NCI-H2107 treated with DMSO at 0.1 percent for 48 hours (cell line): Measurements from ENCODE around the gene ECEL1.
"Not testable (repeated sequence)": the region's sequence is repeated elsewhere in the genome, so short reads cannot be mapped to it uniquely, and the experiment has no call there.

Experiments
- DNase-seq: peaks from one replicate; lab custom pipeline; 2025; ENCODE audit not compliant: unreplicated experiment; lab: John Stamatoyannopoulos, UW

Gene ECEL1

GRCh38 chr2:232464544-232464885, 23.1 kb downstream of the ECEL1 start:
- DNase-seq = no peak

DNA sequence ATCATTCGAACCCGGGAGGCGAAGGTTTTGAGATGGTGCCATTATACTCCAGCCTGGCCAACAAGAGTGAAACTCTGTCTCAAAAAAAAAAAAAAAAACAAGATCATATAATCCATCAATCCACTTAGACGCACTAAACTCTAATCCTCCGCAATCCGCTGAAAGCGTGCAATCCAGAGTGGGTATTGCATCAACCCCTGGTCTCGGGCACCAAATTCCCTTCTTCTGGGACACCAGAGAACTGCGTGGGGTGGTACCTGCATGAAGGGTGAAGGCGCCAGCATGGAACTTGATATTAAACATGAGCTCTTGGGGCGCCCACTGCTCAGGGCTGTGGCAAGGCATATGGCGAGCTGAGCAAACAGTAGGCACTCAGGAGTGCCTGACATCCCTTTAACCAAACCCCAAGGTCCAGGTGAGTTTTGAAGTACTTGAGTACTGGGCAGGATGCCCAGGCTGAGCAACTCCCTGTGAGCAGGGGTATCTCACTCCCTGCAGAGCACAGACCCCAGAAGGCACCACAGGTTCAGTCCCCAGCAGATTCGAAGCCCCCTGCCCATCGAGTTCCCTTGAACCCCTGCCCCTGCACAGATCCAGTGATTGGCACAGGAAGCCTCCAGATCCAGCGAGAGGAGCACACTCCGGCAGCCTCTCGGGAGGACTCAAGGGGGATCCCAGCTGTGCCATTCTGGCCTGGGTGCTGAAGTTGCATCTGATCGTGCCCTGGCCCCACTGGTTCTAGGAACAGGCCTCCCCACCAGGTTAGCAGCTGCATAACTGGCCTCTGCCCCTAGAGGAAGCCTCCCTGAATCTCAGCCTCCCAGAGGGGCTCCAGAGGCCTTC, 23.7 kb downstream of the ECEL1 start:
- DNase-seq = no peak

DNA sequence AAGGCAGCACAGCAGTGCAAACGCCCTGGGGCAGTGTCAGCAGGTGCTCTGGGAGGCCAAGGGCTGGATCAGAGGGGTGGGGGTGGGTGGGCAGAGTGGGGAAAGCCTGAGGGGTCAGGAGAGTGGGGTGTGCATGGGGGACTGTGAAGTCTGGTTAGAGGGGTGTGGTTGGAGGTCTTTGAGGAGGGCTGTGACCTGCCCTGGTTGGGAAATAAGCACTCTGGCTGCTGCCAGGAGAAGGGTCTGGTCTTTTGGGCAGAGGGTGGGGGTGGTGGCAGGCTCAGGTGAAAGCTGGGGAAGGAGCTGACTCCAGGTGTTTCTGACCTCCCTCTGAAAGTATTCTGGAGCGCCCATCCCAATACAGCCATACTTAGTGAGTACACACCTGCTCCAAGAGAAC, 27.5 kb downstream of the ECEL1 start:
- no peak for DNase-seq

DNA sequence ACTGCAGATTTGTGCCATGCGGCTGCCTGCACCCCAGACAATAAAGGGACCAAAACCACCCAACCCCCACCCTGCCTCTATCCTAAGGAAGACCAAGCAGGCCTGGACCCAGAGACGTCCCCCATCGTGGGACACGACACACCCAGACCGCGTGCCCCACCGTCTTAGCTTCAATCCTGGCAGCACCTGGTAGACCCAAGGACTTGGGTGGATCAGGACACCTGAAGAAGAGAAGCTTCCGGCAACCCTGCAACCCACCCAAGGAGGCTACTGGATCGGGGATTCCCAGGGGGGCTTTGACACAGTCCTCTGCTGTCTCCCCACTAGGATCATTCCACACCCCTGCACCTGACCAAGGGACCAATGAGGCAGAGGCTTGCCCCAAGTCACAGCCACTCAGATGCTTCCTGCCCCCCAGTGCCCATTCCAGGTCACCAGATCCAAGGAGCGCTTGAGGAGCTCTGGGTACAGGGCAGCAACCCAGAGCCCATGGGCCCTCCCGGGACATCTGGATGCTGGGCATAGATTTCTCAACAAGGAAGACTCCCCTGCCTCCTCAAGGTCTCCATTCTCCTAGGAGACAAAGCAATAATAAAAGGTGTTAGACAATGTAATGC, 28.1 kb downstream of the ECEL1 start:
- DNase-seq = no peak

DNA sequence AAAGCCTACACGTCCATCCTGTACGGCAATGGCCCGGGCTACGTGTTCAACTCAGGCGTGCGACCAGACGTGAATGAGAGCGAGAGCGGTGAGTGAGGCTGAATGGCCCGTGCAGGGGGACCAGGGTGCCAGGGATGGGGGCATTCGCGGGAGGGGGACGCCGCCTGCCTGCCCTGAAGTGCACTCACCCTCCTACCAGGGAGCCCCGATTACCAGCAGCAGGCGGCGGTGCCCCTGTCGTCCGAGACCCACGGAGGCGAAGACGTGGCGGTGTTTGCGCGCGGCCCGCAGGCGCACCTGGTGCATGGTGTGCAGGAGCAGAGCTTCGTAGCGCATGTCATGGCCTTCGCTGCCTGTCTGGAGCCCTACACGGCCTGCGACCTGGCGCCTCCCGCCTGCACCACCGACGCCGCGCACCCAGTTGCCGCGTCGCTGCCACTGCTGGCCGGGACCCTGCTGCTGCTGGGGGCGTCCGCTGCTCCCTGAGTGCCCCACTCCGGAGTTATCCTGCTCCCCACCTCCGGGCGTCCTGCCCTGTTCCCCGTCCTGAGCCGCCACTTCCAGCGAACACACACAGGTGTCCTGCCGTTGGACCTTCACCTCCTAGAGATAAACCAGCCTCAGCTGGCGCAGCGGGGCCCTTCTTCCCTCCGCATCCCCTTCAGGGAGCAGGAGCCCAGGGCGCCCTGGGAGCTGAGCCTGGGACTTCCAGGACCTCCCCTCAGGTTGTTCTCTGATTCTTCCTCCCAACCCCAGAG, 28.8 kb downstream of the ECEL1 start:
- DNase-seq = no peak

- DNase-seq = no peak
These were observed 29.5 kb downstream of the ECEL1 start for GRCh38 chr2:232458051-232458660.

DNA sequence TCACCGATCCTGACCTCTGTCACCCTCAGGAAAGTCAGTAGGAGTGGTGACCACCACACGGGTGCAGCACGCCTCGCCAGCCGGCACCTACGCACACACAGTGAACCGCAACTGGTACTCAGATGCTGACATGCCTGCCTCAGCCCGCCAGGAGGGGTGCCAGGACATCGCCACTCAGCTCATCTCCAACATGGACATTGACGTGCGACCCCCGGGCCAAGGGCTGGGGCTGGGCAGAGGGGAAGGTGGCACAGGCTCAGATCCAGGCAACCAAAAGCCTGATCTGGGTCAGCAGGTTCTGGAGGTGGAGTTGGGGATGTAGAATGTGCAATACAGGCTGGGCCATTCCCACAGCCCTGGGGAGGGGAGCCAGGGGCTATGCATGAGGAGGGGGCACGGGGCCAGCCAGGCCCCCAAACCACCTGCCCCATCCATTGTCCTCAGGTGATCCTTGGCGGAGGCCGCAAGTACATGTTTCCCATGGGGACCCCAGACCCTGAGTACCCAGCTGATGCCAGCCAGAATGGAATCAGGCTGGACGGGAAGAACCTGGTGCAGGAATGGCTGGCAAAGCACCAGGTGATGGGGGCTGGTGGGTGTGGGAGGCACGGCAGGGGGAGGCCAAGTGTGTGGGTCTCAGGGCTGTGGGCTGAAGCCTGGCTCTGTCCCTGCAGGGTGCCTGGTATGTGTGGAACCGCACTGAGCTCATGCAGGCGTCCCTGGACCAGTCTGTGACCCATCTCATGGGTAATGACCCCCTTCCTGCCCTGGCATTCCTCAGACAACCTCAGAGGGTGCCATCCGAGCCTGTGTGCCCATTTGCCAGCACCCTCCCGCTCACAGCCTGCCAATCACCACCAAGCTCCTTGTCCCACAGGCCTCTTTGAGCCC, 30.3 kb downstream of the ECEL1 start:
- no peak for DNase-seq

- DNase-seq = no peak
These were observed 31.1 kb downstream of the ECEL1 start for GRCh38 chr2:232456296-232457120.

- no peak for DNase-seq
These were observed 32.0 kb downstream of the ECEL1 start, which contains the start of gene ALPI for GRCh38 chr2:232455426-232456255. Gene ALPI (plus strand): TSS chr2:232456153. CDS start chr2:232456200, 47 bp downstream.

DNA sequence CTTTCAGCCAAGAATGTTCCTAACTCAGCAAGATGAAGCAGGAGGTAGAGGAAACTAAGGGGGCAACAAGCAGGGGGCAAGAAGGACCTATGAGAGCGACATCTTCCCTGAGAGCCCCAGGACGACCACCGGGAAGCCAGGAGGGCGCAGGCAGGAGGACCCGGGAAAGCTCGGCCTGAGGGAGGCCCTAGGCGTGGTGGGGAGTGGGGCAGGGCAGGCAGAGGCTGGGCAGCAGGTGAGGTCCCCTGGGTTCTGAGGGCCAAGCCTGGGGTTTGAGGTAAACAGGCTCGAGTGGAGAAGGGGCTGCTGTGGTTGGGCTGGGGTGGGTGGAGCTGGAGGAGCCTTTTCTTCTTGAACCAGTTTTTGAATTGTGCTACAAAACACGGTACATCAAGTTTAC, 33.0 kb downstream of the ECEL1 start:
- no peak for DNase-seq

GRCh38 chr2:232451645-232452044, 36.0 kb downstream of the ECEL1 start:
- not testable (repeated sequence) for DNase-seq

GRCh38 chr2:232449964-232450363, 37.7 kb downstream of the ECEL1 start:
- DNase-seq = no peak

GRCh38 chr2:232448304-232448690, 39.3 kb downstream of the ECEL1 start:
- no peak for DNase-seq

DNA sequence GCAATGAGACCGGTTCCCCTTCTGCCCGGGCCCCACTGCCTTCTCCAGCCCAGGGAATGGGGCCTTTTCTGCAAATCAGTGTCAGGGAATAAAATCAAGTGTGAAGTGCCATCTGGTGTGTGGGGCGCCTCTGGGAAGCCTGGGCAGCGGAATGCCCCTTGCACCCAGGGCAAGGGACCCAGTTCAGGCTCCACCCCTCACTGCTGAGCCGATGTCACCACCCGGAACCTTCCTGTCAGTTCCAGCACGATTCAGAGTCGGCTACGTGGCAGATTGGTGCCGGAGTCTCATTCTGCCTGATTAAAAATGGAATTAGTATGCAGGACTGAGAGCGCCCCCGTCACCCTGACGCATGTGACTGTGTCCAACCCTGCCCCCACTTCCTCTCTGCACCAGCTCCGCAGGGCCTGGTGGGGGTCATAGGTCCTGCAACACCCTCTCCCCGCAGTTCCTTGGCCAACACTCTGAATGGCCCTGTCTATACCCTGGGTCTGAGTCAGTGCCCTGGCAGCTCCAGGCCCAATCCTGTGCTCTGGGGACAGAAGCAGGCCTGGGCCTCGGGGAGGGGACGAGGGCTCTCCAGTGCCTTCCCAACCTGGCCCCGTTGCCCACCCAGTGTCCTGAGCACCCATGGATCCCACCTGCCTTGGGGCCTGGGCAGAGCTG, 39.9 kb downstream of the ECEL1 start:
- no peak for DNase-seq

- DNase-seq = no peak
These were observed 40.5 kb downstream of the ECEL1 start for GRCh38 chr2:232447091-232447620.

GRCh38 chr2:232446266-232446777, 41.3 kb downstream of the ECEL1 start:
- not testable (repeated sequence) for DNase-seq

GRCh38 chr2:232445149-232445885, 42.3 kb downstream of the ECEL1 start:
- not testable (repeated sequence) for DNase-seq
